HG03521 (cell line): Measurements from ENCODE around the gene COL21A1.
"Not testable (repeated sequence)": the region's sequence is repeated elsewhere in the genome, so short reads cannot be mapped to it uniquely, and the experiment has no call there.

ENCODE experiments used
- ATAC-seq: cut with Tn5 transposase; IDR thresholded peaks from one replicate; pipeline ENCODE4 v1.9.1; 2021; ENCODE audit warnings: mild to moderate bottlenecking, moderate library complexity; ENCODE audit not compliant: unreplicated experiment

The COL21A1 gene

DNA sequence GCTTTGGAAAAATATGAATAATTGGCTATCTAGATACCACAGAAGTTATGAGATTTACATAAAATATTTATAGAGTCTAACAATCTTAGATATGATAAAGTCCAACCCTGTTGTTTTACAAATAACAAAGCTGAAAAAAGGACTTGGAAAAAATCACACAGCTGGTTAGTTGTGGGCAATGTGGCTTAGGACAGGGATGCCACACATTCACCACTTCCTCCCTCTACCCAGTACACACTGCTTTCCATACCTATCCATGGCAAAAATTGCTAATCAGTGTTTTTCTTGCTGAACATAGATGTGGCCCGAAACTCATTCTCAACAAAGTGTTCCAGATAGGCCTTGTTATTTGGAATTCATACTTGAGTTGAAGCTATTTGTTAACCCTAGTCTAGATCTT lies 224.7 kb downstream of the COL21A1 start:
- ATAC-seq: no peak

DNA sequence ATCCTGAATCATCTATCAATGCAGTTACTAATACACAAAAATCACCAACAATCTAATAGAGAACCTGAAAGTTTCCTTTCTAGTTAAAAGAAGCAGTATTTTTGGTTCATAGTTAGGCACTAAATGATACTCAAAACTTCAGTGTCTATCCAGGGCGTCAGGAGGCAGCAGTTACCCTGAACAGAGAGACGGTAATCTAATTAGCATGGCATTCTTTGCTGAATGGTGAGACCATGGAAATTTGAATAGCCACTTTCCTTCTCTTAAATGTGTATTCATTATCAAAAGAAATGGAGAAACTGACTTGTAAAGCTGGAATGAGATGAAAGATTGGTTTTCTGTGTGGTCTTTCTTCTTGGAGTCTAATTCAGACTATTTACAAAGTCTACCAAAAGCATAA lies 225.4 kb downstream of the COL21A1 start:
- ATAC-seq: no peak

DNA sequence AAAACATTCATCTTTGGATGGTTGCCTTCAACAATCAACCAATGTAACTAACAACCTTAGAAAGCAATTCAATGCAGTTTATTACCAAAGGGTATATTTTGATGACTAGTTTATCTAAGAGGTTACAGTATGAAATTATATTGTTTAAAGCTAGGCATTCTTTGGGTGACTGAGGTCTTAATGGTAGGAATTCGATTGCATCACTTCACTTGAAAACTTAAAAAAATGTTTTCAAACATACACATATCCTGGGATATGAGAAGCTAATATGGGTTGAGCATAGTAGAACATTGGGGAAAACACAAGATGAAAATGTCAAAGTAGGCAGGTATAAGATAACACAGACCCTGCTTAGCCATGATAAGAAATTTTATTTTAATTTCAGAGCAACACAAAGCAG lies 227.4 kb downstream of the COL21A1 start:
- no peak for ATAC-seq

DNA sequence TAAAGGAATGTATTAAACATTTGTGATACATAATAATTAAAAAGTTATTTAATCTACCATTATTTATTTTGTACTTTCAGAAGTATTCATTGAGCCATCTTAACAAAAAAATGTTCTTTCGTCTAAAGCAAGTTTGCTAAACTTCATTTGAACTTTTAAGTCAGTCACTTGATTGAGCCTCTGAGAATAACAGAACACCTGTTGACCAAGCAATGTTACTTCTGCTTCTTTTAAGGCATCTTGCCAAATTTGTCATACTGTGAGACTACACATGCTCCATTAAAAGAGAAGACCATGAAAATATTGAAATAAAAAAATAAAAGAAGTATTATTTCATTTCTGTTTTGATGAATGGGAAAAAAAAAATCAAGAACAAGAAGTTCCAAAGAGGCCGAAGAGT lies 230.2 kb downstream of the COL21A1 start:
- ATAC-seq: no peak

DNA sequence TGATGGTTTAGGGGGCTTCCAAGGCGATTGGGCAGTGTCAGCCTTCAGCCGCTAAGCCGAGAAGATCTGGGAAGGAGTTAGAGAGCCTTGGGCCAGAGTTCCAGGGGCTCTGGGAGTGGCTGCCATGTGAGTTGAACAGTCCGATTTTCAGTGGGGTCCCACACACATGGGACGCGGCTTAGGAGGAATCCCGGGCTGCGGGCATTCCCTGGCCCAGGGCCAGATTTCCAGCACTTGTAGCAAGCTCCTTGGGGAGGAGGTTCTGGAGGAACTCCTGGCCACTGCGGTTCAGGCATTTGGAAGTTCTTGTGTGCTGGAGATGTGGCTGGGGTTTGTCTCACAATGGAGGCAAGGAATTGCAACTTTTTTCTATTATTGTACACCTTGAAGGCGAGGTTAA lies 233.3 kb downstream of the COL21A1 start:
- not testable (repeated sequence) for ATAC-seq

DNA sequence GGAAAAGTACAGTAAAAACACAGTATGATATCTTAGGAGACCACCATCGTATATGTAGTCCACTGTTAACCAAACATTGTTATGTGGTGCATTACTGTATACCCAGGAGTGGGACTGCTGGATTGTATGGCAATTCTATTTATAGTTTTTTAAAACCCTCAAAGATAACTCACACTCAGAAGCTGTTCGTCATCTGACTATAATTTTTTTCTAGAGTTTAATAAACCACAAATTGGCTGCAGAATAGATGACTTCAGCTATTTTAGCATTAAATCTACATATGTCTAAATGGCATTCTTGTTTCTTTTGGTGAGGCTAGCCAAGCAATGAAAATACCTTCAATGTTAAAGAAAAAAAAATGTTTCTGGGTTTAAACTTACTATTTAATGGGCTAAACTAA lies 237.7 kb downstream of the COL21A1 start:
- ATAC-seq: no peak
